Neural cell (in vitro differentiated cells): ENCODE measurements around the gene NSG2. TPM values are rescaled to one million over a fixed set of nuclear protein-coding genes. Genes with fewer than 3 reads are reported as not detected.

ENCODE experiments used
- H2AFZ ChIP-seq: fragments of 200-600, 300-800 bp; sonication (generic), shearing (Covaris generic); 2 replicates; pipeline ENCODE4 v1.6.0; 2014; ENCODE audit warnings: low read depth, mild to moderate bottlenecking, antibody characterized with exemption, low read length, moderate library complexity
- H3F3A ChIP-seq: fragments of 200-600 bp; shearing (Covaris generic); 2 replicates; pipeline ENCODE4 v1.6.1; 2016; ENCODE audit warnings: mild to moderate bottlenecking, moderate library complexity, mixed read lengths, antibody characterized with exemption, low read length; ENCODE audit not compliant: insufficient read depth, poor library complexity, severe bottlenecking
- H3K27ac ChIP-seq: fragments of 200-600, 300-800 bp; sonication (generic), shearing (Covaris generic); 2 replicates; pipeline ENCODE4 v1.5.1; 2014; ENCODE audit warnings: mild to moderate bottlenecking, low read length, moderate library complexity
- H3K27me3 ChIP-seq: fragments of 300-800, 200-600 bp; sonication (generic), shearing (Covaris generic); 2 replicates; pipeline ENCODE4 v1.6.0; 2014; ENCODE audit warnings: mild to moderate bottlenecking, low read depth, low read length, moderate library complexity; ENCODE audit not compliant: insufficient read depth
- H3K36me3 ChIP-seq: fragments of 300-800, 200-600 bp; sonication (generic), shearing (Covaris generic); 2 replicates; pipeline ENCODE4 v1.5.1; 2014; ENCODE audit warnings: mild to moderate bottlenecking, antibody characterized with exemption, low read length, moderate library complexity; ENCODE audit not compliant: insufficient read depth
- H3K4me2 ChIP-seq: fragments of 300-800, 200-600 bp; sonication (generic), shearing (Covaris generic); 2 replicates; pipeline ENCODE4 v1.6.0; 2014; ENCODE audit warnings: mild to moderate bottlenecking, low read length
- H3K4me3 ChIP-seq: fragments of 300-800, 200-600 bp; sonication (generic), shearing (Covaris generic); 2 replicates; pipeline ENCODE4 v1.5.1; 2014; ENCODE audit warnings: mild to moderate bottlenecking, low read length, moderate library complexity
- H3K79me2 ChIP-seq: fragments of 200-600 bp; shearing (Covaris generic); replicated peaks from 2 replicates; pipeline ENCODE4 v1.6.0; 2014; ENCODE audit warnings: mild to moderate bottlenecking, low read length, moderate library complexity; ENCODE audit not compliant: insufficient read depth
- H3K9ac ChIP-seq: fragments of 300-800, 200-600 bp; sonication (generic), shearing (Covaris generic); 2 replicates; pipeline ENCODE4 v1.6.1; 2016; ENCODE audit warnings: mild to moderate bottlenecking, low read length, mixed read lengths
- H3K9me2 ChIP-seq: fragments of 200-600 bp; shearing (Covaris generic); 2 replicates; pipeline ENCODE4 v1.6.1; 2016; ENCODE audit warnings: mild to moderate bottlenecking, low read length, mixed read lengths; ENCODE audit not compliant: insufficient read depth
- H3K9me3 ChIP-seq: fragments of 200-600, 300-800 bp; sonication (generic), shearing (Covaris generic); 2 replicates; pipeline ENCODE4 v1.6.1; 2016; ENCODE audit warnings: mild to moderate bottlenecking, mixed run types, low read length, moderate library complexity, mixed read lengths
- H4K20me1 ChIP-seq: fragments of 200-600 bp; shearing (Covaris generic); 2 replicates; pipeline ENCODE4 v1.6.1; 2016; ENCODE audit warnings: mild to moderate bottlenecking, mixed run types; ENCODE audit not compliant: insufficient read depth
- CTCF ChIP-seq: fragments of 450-650 bp; IDR thresholded peaks from 2 replicates; pipeline ENCODE4 v1.5.1; 2014; ENCODE audit warnings: antibody characterized with exemption, mild to moderate bottlenecking, moderate library complexity; ENCODE audit not compliant: poor library complexity, severe bottlenecking
- EP300 ChIP-seq: fragments of 450-650 bp; conservative IDR thresholded peaks from 2 replicates; pipeline ENCODE4 v1.6.1; 2014; ENCODE audit warnings: antibody characterized with exemption, mild to moderate bottlenecking, moderate library complexity; ENCODE audit not compliant: poor library complexity, severe bottlenecking
- EZH2 ChIP-seq: fragments of 200-600, 300-800 bp; shearing (Covaris generic), sonication (generic); IDR thresholded peaks from 2 replicates; pipeline ENCODE4 v1.6.1; 2014; ENCODE audit warnings: antibody characterized with exemption, low read length, borderline replicate concordance, mild to moderate bottlenecking; ENCODE audit not compliant: insufficient read depth, poor library complexity, severe bottlenecking
- MXI1 ChIP-seq: fragments of 450-650 bp; conservative IDR thresholded peaks from 2 replicates; pipeline ENCODE4 v1.6.1; 2014; ENCODE audit warnings: antibody characterized with exemption, mild to moderate bottlenecking; ENCODE audit not compliant: poor library complexity, severe bottlenecking
- POLR2AphosphoS5 ChIP-seq: IDR thresholded peaks from 2 replicates; pipeline ENCODE4 v1.6.1; 2012
- RAD21 ChIP-seq: fragments of 450-650 bp; conservative IDR thresholded peaks from 2 replicates; pipeline ENCODE4 v1.6.1; 2014; ENCODE audit warnings: antibody characterized with exemption, mild to moderate bottlenecking, moderate library complexity
- REST ChIP-seq: IDR thresholded peaks from 2 replicates; pipeline ENCODE4 v1.6.1; 2012; ENCODE audit warnings: borderline replicate concordance
- SMC3 ChIP-seq: fragments of 450-650 bp; conservative IDR thresholded peaks from 2 replicates; pipeline ENCODE4 v1.6.1; 2014; ENCODE audit warnings: antibody characterized with exemption, mild to moderate bottlenecking, moderate library complexity; ENCODE audit not compliant: poor library complexity
- TAF1 ChIP-seq: IDR thresholded peaks from 2 replicates; pipeline ENCODE4 v1.6.1; 2012; ENCODE audit warnings: low read depth
- polyA plus RNA-seq: library from polyadenylated mRNA; depleted of rRNA; stranded (reverse); fragments of >200 nt; gene quantifications from 2 replicates; pipeline ENCODE4 v1.2.3, GENCODE V29; 2014

Gene NSG2
- polyA plus RNA-seq, 1 donor from 2014 or later: 1,761 TPM

GRCh38 chr5:174119468-174119881 is 74.0 kb downstream of the NSG2 start:
- Histone ChIP-seq H3F3A (no peaks in the 10 kb centered on the region), H3K27me3 (no peaks in the 10 kb centered on the region), H3K27ac (no peak overlapping the region), H3K36me3 (no peaks in the 10 kb centered on the region), H3K79me2 (no peaks in the 10 kb centered on the region), H3K9me3 (no peaks in the 10 kb centered on the region), H2AFZ (no peak overlapping the region), H3K4me2 (no peak overlapping the region), H3K9me2 (no peaks in the 10 kb centered on the region), H3K4me3 (no peak overlapping the region), H4K20me1 (no peaks in the 10 kb centered on the region), H3K9ac (no peak overlapping the region)
- TF ChIP-seq SMC3: no peak
- TF ChIP-seq REST: no peak
- TF ChIP-seq EP300: no peak
- no peak for TF ChIP-seq MXI1
- no peak for TF ChIP-seq POLR2AphosphoS5
- TF ChIP-seq CTCF: no peak
- TF ChIP-seq EZH2: no peak

- no peaks in the 10 kb centered on the region for H3F3A ChIP-seq
- no peaks in the 10 kb centered on the region for H4K20me1 ChIP-seq
- H3K4me2 ChIP-seq: no peak overlapping the region
- no peaks in the 10 kb centered on the region for H3K27me3 ChIP-seq
- H2AFZ ChIP-seq: no peak overlapping the region
- no peaks in the 10 kb centered on the region for H3K9me3 ChIP-seq
- H3K36me3 ChIP-seq: no peaks in the 10 kb centered on the region
- H3K27ac ChIP-seq: no peak overlapping the region
- H3K9me2 ChIP-seq: no peaks in the 10 kb centered on the region
- no peak overlapping the region for H3K9ac ChIP-seq
- no peaks in the 10 kb centered on the region for H3K79me2 ChIP-seq
- TF ChIP-seq POLR2AphosphoS5 (no peak), RAD21 (no peak), SMC3 (no peak), EP300 (no peak), REST (no peak), MXI1 (no peak), TAF1 (no peak), EZH2 (no peak), CTCF (no peak)
- H3K4me3 ChIP-seq: no peak overlapping the region
Measured at GRCh38 chr5:174120401-174121005, 75.0 kb downstream of the NSG2 start.
